HEK293 (cell line): ENCODE data around the gene SLC1A3.
A peak's percentile ranks its signal among the peaks of the same experiment; 100 is the strongest.

Experiments used
- CTCF ChIA-PET: fragments of 350-600 bp; formaldehyde crosslinking; extraction: SDS; loops from one replicate; lab custom pipeline; 2021; ENCODE audit warnings: antibody characterized with exemption; lab: Yijun Ruan, JAX
- POLR2A ChIA-PET: fragments of 300-600 bp; formaldehyde crosslinking; extraction: SDS; loops from one replicate; lab custom pipeline; 2020; ENCODE audit warnings: antibody characterized with exemption, inconsistent platforms; lab: Yijun Ruan, JAX
- H3K27ac ChIP-seq: fragments of 200-500 bp; sonication (Bioruptor generic); 2 replicates; pipeline ENCODE4 v1.5.1; 2014; ENCODE audit warnings: low read depth, low read length, control low read depth, inconsistent platforms; ENCODE audit errors: extremely low read depth
- H3K36me3 ChIP-seq, 2 experiments: fragments of 200-500 bp in 1 of 2; sonication (Bioruptor generic) in 1 of 2; 1 replicate in 1 of 2; 2 replicates in 1 of 2; pipeline ENCODE4 v1.5.1; 2014 to 2017; ENCODE audit warnings: inconsistent platforms in 2 of 2, low read length in 2 of 2; ENCODE audit not compliant: control insufficient read depth in 2 of 2, insufficient read depth in 1 of 2
- H3K4me1 ChIP-seq: fragments of 200-500 bp; sonication (Bioruptor generic); 2 replicates; pipeline ENCODE4 v1.5.1; 2014; ENCODE audit warnings: mild to moderate bottlenecking, low read length, inconsistent platforms; ENCODE audit not compliant: control insufficient read depth, insufficient read depth
- H3K4me3 ChIP-seq: 2 replicates; pipeline ENCODE4 v1.5.1; 2011; ENCODE audit warnings: low read depth, mild to moderate bottlenecking, control low read depth, low read length, moderate library complexity
- H3K9me3 ChIP-seq: fragments of 200-500 bp; sonication (Bioruptor generic); 2 replicates; pipeline ENCODE4 v1.5.1; 2014; ENCODE audit warnings: low read depth, low read length, inconsistent platforms; ENCODE audit not compliant: control insufficient read depth, insufficient read depth
- HOXC10 ChIP-seq: sonication (generic); formaldehyde crosslinking; IDR thresholded peaks from 2 replicates; pipeline ENCODE4 v1.8.1; 2023; ENCODE audit warnings: mild to moderate bottlenecking, missing genetic modification reagents
- RBAK ChIP-seq: fragments of 450-650 bp; formaldehyde crosslinking; IDR thresholded peaks from 2 replicates; pipeline ENCODE4 v1.5.1; 2016; ENCODE audit warnings: missing biosample characterization, missing genetic modification characterization
- SALL2 ChIP-seq: fragments of 450-650 bp; formaldehyde crosslinking; IDR thresholded peaks from 2 replicates; pipeline ENCODE4 v1.5.0; 2017; ENCODE audit warnings: missing biosample characterization, mild to moderate bottlenecking, missing genetic modification characterization, borderline replicate concordance
- TRIM28 ChIP-seq: IDR thresholded peaks from 2 replicates; pipeline ENCODE4 v1.6.1; 2011; ENCODE audit warnings: low read length, control low read depth, borderline replicate concordance
- YY1 ChIP-seq: fragments of 450-650 bp; formaldehyde crosslinking; IDR thresholded peaks from 2 replicates; pipeline ENCODE4 v1.5.1; 2018; ENCODE audit warnings: missing biosample characterization, missing genetic modification characterization
- ZBTB6 ChIP-seq: fragments of 450-650 bp; formaldehyde crosslinking; IDR thresholded peaks from 2 replicates; pipeline ENCODE4 v1.5.1; 2017; ENCODE audit warnings: missing biosample characterization, missing genetic modification characterization
- ZBTB8A ChIP-seq: fragments of 450-650 bp; formaldehyde crosslinking; IDR thresholded peaks from 2 replicates; pipeline ENCODE4 v1.5.1; 2016; ENCODE audit warnings: missing biosample characterization, missing genetic modification characterization
- ZIC2 ChIP-seq: fragments of 450-650 bp; formaldehyde crosslinking; IDR thresholded peaks from 2 replicates; pipeline ENCODE4 v1.5.1; 2016; ENCODE audit warnings: missing biosample characterization, missing genetic modification characterization
- ZNF148 ChIP-seq: fragments of 450-650 bp; formaldehyde crosslinking; IDR thresholded peaks from 2 replicates; pipeline ENCODE4 v1.5.0; 2017; ENCODE audit warnings: missing biosample characterization, missing genetic modification characterization, borderline replicate concordance
- ZNF169 ChIP-seq: fragments of 450-650 bp; formaldehyde crosslinking; IDR thresholded peaks from 2 replicates; pipeline ENCODE4 v1.5.1; 2016; ENCODE audit warnings: missing biosample characterization, missing genetic modification characterization
- ZNF2 ChIP-seq: fragments of 450-650 bp; formaldehyde crosslinking; IDR thresholded peaks from 2 replicates; pipeline ENCODE4 v1.5.1; 2016; ENCODE audit warnings: missing biosample characterization, missing genetic modification characterization
- ZNF324 ChIP-seq: fragments of 450-650 bp; formaldehyde crosslinking; IDR thresholded peaks from 2 replicates; pipeline ENCODE4 v1.5.1; 2016; ENCODE audit warnings: missing biosample characterization, missing genetic modification characterization
- ZNF341 ChIP-seq: fragments of 450-650 bp; formaldehyde crosslinking; IDR thresholded peaks from 2 replicates; pipeline ENCODE4; 2016; ENCODE audit warnings: low read depth, missing biosample characterization, missing genetic modification characterization
- ZNF350 ChIP-seq: fragments of 450-650 bp; formaldehyde crosslinking; IDR thresholded peaks from 2 replicates; pipeline ENCODE4 v1.5.0; 2017; ENCODE audit warnings: missing biosample characterization, mild to moderate bottlenecking, missing genetic modification characterization
- ZNF354C ChIP-seq: fragments of 450-650 bp; formaldehyde crosslinking; IDR thresholded peaks from 2 replicates; pipeline ENCODE4 v1.5.1; 2016; ENCODE audit warnings: missing biosample characterization, missing genetic modification characterization, low read depth, borderline replicate concordance
- ZNF558 ChIP-seq: fragments of 450-650 bp; formaldehyde crosslinking; IDR thresholded peaks from 2 replicates; pipeline ENCODE4 v1.5.1; 2016; ENCODE audit warnings: missing biosample characterization, missing genetic modification characterization
- ZNF596 ChIP-seq: fragments of 450-650 bp; IDR thresholded peaks from 2 replicates; pipeline ENCODE4 v1.5.0; 2018; ENCODE audit warnings: missing biosample characterization, mild to moderate bottlenecking, missing genetic modification characterization, moderate library complexity
- ZSCAN16 ChIP-seq: fragments of 450-650 bp; formaldehyde crosslinking; IDR thresholded peaks from 2 replicates; pipeline ENCODE4 v1.5.1; 2016; ENCODE audit warnings: missing biosample characterization, missing genetic modification characterization
- ZSCAN4 ChIP-seq: fragments of 450-650 bp; formaldehyde crosslinking; IDR thresholded peaks from 2 replicates; pipeline ENCODE4 v1.5.1; 2017; ENCODE audit warnings: missing biosample characterization, missing genetic modification characterization
- ZSCAN5A ChIP-seq: fragments of 450-650 bp; formaldehyde crosslinking; IDR thresholded peaks from 2 replicates; pipeline ENCODE4 v1.5.1; 2016; ENCODE audit warnings: missing biosample characterization, missing genetic modification characterization
- ZXDB ChIP-seq: fragments of 450-650 bp; formaldehyde crosslinking; IDR thresholded peaks from 2 replicates; pipeline ENCODE4 v1.5.1; 2016; ENCODE audit warnings: missing biosample characterization, missing genetic modification characterization

The SLC1A3 gene

GRCh38 chr5:36631620-36632362, 25.4 kb downstream of the SLC1A3 start (continued):
- TF ChIP-seq ZNF596 (tag by site-specific recombination) (no peak), HOXC10 (no peak), ZNF354C (tag by site-specific recombination) (no peak), ZBTB8A (tag by site-specific recombination) (no peak), ZNF148 (tag by site-specific recombination) (no peak), ZSCAN16 (tag by site-specific recombination) (no peak), ZNF169 (tag by site-specific recombination) (no peak), ZNF2 (tag by site-specific recombination) (no peak)

- Histone ChIP-seq H3K4me3 (no peak overlapping the region), H3K9me3 (no peaks in the 10 kb centered on the region), H3K36me3 (peaks cover 0 to 23% of the 10 kb centered on the region in 2 experiments; a peak in 1 of 3 replicates), H3K27ac (no peak overlapping the region), H3K4me1 (no peaks in the 10 kb centered on the region)
- TF ChIP-seq ZNF558: no peak
- no peak for TF ChIP-seq YY1 (tag by site-specific recombination)
- no peak for TF ChIP-seq ZNF324
- no peak for TF ChIP-seq ZNF341 (tag by site-specific recombination)
- no peak for TF ChIP-seq ZBTB6 (tag by site-specific recombination)
- TF ChIP-seq RBAK (tag by site-specific recombination): no peak
- TF ChIP-seq ZNF596 (tag by site-specific recombination): no peak
- no peak for TF ChIP-seq ZXDB (tag by site-specific recombination)
- no peak for TF ChIP-seq TRIM28
- TF ChIP-seq ZIC2 (tag by site-specific recombination): no peak
- TF ChIP-seq ZNF2 (tag by site-specific recombination): no peak
- TF ChIP-seq SALL2: no peak
- ChIA-PET POLR2A (no interaction called here), CTCF (interaction anchor here (0.9 kb wide), 1 partner anchor 13 kb away, joined by 3 read pairs; no protein-coding TSS in a partner anchor)
Measured at GRCh38 chr5:36632363-36632664, 25.9 kb downstream of the SLC1A3 start.

- H3K9me3 ChIP-seq: no peaks in the 10 kb centered on the region
- TF ChIP-seq ZSCAN5A (tag by site-specific recombination): no peak
- peak; percentile 64 for TF ChIP-seq ZSCAN4
- no peak for TF ChIP-seq ZNF350 (tag by site-specific recombination)
- TF ChIP-seq ZNF354C (tag by site-specific recombination): no peak
- no peak overlapping the region for H3K4me3 ChIP-seq
- ChIA-PET POLR2A (no interaction called here), CTCF (interaction anchor here (0.6 to 1.9 kb wide), 4 partner anchors 56 to 360 kb away, joined by 3 to 5 read pairs (median 4); no protein-coding TSS in a partner anchor)
- H3K36me3 ChIP-seq: peaks cover 0 to 9% of the 10 kb centered on the region in 2 experiments; a peak in 1 of 3 replicates
- H3K27ac ChIP-seq: no peak overlapping the region
- H3K4me1 ChIP-seq: 0 out of 2 replicates have a peak, but pooled peaks cover under 1% of the 10 kb centered on the region
Measured at GRCh38 chr5:36635721-36636390, 29.4 kb downstream of the SLC1A3 start.
